Neutrophil (primary cell): ENCODE results near the gene XYLT1.

Source experiments
- H3K27ac ChIP-seq: fragments of 200-600 bp; sonication (generic); 2 replicates; pipeline ENCODE4 v1.5.1; 2016; ENCODE audit warnings: mild to moderate bottlenecking, moderate library complexity
- H3K27me3 ChIP-seq: fragments of 200-600 bp; sonication (generic); 2 replicates; pipeline ENCODE4 v1.6.0; 2016; ENCODE audit warnings: mild to moderate bottlenecking
- H3K36me3 ChIP-seq: fragments of 200-600 bp; sonication (generic); 2 replicates; pipeline ENCODE4 v1.5.1; 2017
- H3K4me1 ChIP-seq, 2 experiments: fragments of 200-600 bp in 1 of 2; sonication (generic) in 1 of 2; 1 replicate in 1 of 2; 2 replicates in 1 of 2; pipeline versions ENCODE4 v1.5.1 to v1.6.1; 2013 to 2016; ENCODE audit warnings: low read depth in 1 of 2, low read length in 1 of 2, mild to moderate bottlenecking in 1 of 2, moderate library complexity in 1 of 2; ENCODE audit not compliant: control insufficient read depth in 1 of 2, insufficient read depth in 1 of 2
- H3K4me3 ChIP-seq, 2 experiments: fragments of 200-600 bp in 1 of 2; sonication (generic) in 1 of 2; 1 replicate in 1 of 2; 2 replicates in 1 of 2; pipeline ENCODE4 v1.5.1; 2013 to 2016; ENCODE audit warnings: low read depth in 1 of 2, low read length in 1 of 2, mild to moderate bottlenecking in 1 of 2, moderate library complexity in 1 of 2
- H3K9me3 ChIP-seq: fragments of 200-600 bp; sonication (generic); 2 replicates; pipeline ENCODE4 v1.5.1; 2016
- TF ChIP-seq, protein P1 (sequence below): fragments of 200-600 bp; sonication (generic); IDR thresholded peaks from 2 replicates; pipeline ENCODE4 v1.5.1; 2016; ENCODE audit warnings: antibody characterized with exemption

The XYLT1 gene

GRCh38 chr16:17313085-17313611 is 157.6 kb downstream of the XYLT1 start:
- Histone ChIP-seq H3K27ac (no peak overlapping the region), H3K27me3 (no peaks in the 10 kb centered on the region), H3K36me3 (no peaks in the 10 kb centered on the region), H3K9me3 (no peaks in the 10 kb centered on the region), H3K4me1 (peaks cover 18 to 22% of the 10 kb centered on the region in 2 experiments), H3K4me3 (no peak overlapping the region)
- TF ChIP-seq, protein P1, sequence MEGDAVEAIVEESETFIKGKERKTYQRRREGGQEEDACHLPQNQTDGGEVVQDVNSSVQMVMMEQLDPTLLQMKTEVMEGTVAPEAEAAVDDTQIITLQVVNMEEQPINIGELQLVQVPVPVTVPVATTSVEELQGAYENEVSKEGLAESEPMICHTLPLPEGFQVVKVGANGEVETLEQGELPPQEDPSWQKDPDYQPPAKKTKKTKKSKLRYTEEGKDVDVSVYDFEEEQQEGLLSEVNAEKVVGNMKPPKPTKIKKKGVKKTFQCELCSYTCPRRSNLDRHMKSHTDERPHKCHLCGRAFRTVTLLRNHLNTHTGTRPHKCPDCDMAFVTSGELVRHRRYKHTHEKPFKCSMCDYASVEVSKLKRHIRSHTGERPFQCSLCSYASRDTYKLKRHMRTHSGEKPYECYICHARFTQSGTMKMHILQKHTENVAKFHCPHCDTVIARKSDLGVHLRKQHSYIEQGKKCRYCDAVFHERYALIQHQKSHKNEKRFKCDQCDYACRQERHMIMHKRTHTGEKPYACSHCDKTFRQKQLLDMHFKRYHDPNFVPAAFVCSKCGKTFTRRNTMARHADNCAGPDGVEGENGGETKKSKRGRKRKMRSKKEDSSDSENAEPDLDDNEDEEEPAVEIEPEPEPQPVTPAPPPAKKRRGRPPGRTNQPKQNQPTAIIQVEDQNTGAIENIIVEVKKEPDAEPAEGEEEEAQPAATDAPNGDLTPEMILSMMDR = no peak

GRCh38 chr16:17312094-17312710 is 158.6 kb downstream of the XYLT1 start:
- TF ChIP-seq, protein P1 = no peak
- Histone ChIP-seq H3K4me3 (no peak overlapping the region), H3K36me3 (no peaks in the 10 kb centered on the region), H3K27ac (no peak overlapping the region), H3K9me3 (no peaks in the 10 kb centered on the region), H3K4me1 (peaks cover 9 to 14% of the 10 kb centered on the region in 2 experiments), H3K27me3 (no peaks in the 10 kb centered on the region)

DNA sequence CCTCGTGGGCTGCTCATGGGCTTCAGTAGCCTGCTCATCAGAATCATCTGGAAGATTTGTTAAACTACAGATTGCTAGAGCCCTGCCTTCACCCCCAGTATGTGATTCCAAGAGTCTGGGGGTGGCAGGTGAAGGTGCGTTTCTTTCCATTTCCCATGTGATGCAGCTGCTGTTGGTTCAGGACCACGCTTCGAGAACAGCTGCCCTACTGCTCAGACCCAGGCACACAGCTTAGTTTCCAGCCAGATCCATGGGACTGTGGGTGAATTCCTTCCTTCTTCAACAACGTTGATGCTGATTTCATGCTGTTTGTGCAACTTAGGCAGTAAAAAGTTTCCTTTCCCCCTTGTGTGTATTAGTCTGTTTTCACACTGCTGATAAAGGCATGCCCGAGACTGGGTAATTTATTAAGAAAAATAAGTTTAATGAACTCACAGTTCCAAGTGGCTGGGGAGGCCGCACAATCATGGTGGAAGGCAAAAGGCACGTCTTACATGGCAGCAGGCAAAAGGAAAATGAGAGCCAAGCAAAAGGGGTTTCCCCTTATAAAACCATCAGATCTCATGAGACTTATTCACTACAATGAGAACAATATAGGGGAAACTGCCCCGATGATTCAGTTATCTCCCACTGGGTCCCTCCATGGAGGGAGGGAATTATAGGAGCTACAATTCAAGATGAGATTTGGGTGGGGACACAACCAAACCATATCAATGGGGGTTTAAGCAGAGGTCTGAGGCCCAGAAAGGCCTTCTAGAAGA is 159.2 kb downstream of the XYLT1 start:
- H3K4me3 ChIP-seq = no peak overlapping the region
- no peaks in the 10 kb centered on the region for H3K36me3 ChIP-seq
- H3K27ac ChIP-seq = no peak overlapping the region
- H3K9me3 ChIP-seq = no peaks in the 10 kb centered on the region
- TF ChIP-seq, protein P1 = no peak
- H3K27me3 ChIP-seq = no peaks in the 10 kb centered on the region
- peaks cover 5 to 9% of the 10 kb centered on the region in 2 experiments for H3K4me1 ChIP-seq

- Histone ChIP-seq H3K9me3 (no peaks in the 10 kb centered on the region), H3K4me1 (peaks cover 5 to 6% of the 10 kb centered on the region in 2 experiments), H3K27me3 (no peaks in the 10 kb centered on the region), H3K36me3 (no peaks in the 10 kb centered on the region), H3K4me3 (no peak overlapping the region), H3K27ac (no peak overlapping the region)
- TF ChIP-seq, protein P1 = no peak
Measured at GRCh38 chr16:17309510-17309909, 161.2 kb downstream of the XYLT1 start.

DNA sequence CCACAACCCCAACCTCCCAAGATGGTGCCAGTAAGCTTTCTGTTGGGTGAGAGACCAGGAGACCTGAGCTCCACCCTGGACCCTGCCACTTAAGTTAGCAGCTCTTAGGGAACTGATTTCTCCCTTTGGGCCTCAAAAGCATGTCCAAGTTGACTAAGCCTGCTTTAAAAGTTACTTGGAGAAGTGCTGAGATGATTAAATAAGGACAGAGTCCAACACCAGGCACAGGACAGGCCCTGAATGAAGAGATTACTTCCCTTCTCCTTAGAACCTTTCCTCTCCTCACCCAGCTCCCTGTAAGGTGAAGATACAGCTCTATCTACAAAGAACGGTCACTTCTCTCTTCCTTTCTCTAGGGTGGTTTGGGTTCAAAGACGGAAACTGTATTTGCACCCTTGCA is 162.6 kb downstream of the XYLT1 start:
- Histone ChIP-seq H3K27ac (no peak overlapping the region), H3K27me3 (no peaks in the 10 kb centered on the region), H3K4me3 (no peak overlapping the region), H3K9me3 (no peaks in the 10 kb centered on the region), H3K36me3 (no peaks in the 10 kb centered on the region), H3K4me1 (peaks cover 4 to 5% of the 10 kb centered on the region in 2 experiments)
- TF ChIP-seq, protein P1 = no peak
